BE2C (cell line): ENCODE results near the gene PARP3.

Source experiments
- DNase-seq: peaks from one replicate; pipeline ENCODE4 v3.0.0-alpha.2; 2020
- H3K27me3 ChIP-seq: fragments of 250-450 bp; sonication (Bioruptor Pico); 2 replicates; pipeline ENCODE4 v1.5.1; 2020; ENCODE audit warnings: mild to moderate bottlenecking
- H3K36me3 ChIP-seq: fragments of 250-450 bp; sonication (Bioruptor Pico); 2 replicates; pipeline ENCODE4 v1.5.1; 2020; ENCODE audit warnings: mild to moderate bottlenecking
- H3K4me1 ChIP-seq: fragments of 250-450 bp; sonication (Bioruptor Pico); 2 replicates; pipeline ENCODE4 v1.5.1; 2020
- H3K4me3 ChIP-seq: 2 replicates; pipeline ENCODE4 v1.5.1; 2011; ENCODE audit warnings: low read depth, low read length
- H3K9me3 ChIP-seq: fragments of 250-450 bp; sonication (Bioruptor Pico); 2 replicates; pipeline ENCODE4 v1.5.1; 2020
- CTCF ChIP-seq: IDR thresholded peaks from 2 replicates; pipeline ENCODE4 v1.5.1; 2012; ENCODE audit warnings: mild to moderate bottlenecking, low read depth, low read length

Gene PARP3

GRCh38 chr3:51963951-51964451 is 21.8 kb downstream of the PARP3 start:
- no peaks in the 10 kb centered on the region for H3K27me3 ChIP-seq
- no peaks in the 10 kb centered on the region for H3K9me3 ChIP-seq
- no peak overlapping the region for H3K4me3 ChIP-seq
- no peak for TF ChIP-seq CTCF
- no peak for DNase-seq
- H3K36me3 ChIP-seq, result no peaks in the 10 kb centered on the region
- H3K4me1 ChIP-seq, result peaks cover 2% of the 10 kb centered on the region; the same call in 1 of the 2 replicates

- no peaks in the 10 kb centered on the region for H3K36me3 ChIP-seq
- no peak for DNase-seq
- H3K4me3 ChIP-seq, result no peak overlapping the region
- no peaks in the 10 kb centered on the region for H3K9me3 ChIP-seq
- TF ChIP-seq CTCF, result no peak
- H3K27me3 ChIP-seq, result no peaks in the 10 kb centered on the region
- peaks cover 2% of the 10 kb centered on the region; the same call in 1 of the 2 replicates for H3K4me1 ChIP-seq
Observed at GRCh38 chr3:51964521-51964920, 22.4 kb downstream of the PARP3 start.

- peak overlapping the region; percentile 77 for H3K4me3 ChIP-seq
- no peaks in the 10 kb centered on the region for H3K27me3 ChIP-seq
- H3K36me3 ChIP-seq, result no peaks in the 10 kb centered on the region
- TF ChIP-seq CTCF, result no peak
- no peak for DNase-seq
- no peaks in the 10 kb centered on the region for H3K9me3 ChIP-seq
- peaks cover 2% of the 10 kb centered on the region; the same call in 1 of the 2 replicates for H3K4me1 ChIP-seq
Observed at GRCh38 chr3:51966016-51966415, 23.9 kb downstream of the PARP3 start.

GRCh38 chr3:51966486-51966885 is 24.3 kb downstream of the PARP3 start:
- no peak for TF ChIP-seq CTCF
- H3K4me1 ChIP-seq, result peaks cover 2% of the 10 kb centered on the region; the same call in 1 of the 2 replicates
- H3K9me3 ChIP-seq, result no peaks in the 10 kb centered on the region
- DNase-seq, result no peak
- no peaks in the 10 kb centered on the region for H3K36me3 ChIP-seq
- H3K4me3 ChIP-seq, result peak overlapping the region; percentile 77
- H3K27me3 ChIP-seq, result no peaks in the 10 kb centered on the region

- Histone ChIP-seq H3K36me3 (no peaks in the 10 kb centered on the region), H3K27me3 (no peaks in the 10 kb centered on the region), H3K4me1 (peaks cover 2% of the 10 kb centered on the region; the same call in 1 of the 2 replicates), H3K9me3 (no peaks in the 10 kb centered on the region), H3K4me3 (peak overlapping the region; percentile 77)
- TF ChIP-seq CTCF, result no peak
- no peak for DNase-seq
Observed at GRCh38 chr3:51966922-51967383, 24.8 kb downstream of the PARP3 start.

GRCh38 chr3:51967384-51968169 is 25.4 kb downstream of the PARP3 start, which contains the start of gene PCBP4:
PCBP4 (minus strand) TSS chr3:51967454; CDS start chr3:51961240, 6,214 bp downstream.
- no peaks in the 10 kb centered on the region for H3K36me3 ChIP-seq
- no peak for TF ChIP-seq CTCF
- DNase-seq, result peak; percentile 59
- peaks cover 2% of the 10 kb centered on the region; the same call in 1 of the 2 replicates for H3K4me1 ChIP-seq
- peak within 1 kb of the TSS; percentile 77 for H3K4me3 ChIP-seq
- H3K9me3 ChIP-seq, result no peaks in the 10 kb centered on the region
- no peaks in the 10 kb centered on the region for H3K27me3 ChIP-seq
